Measurements from ENCODE around the gene CAPN12. TPM values are rescaled to one million over a fixed set of nuclear protein-coding genes. Genes with fewer than 3 reads are reported as not detected.

CAPN12 gene
- total RNA-seq, 1 donor from 2014 or later, result 0.22 TPM

DNA sequence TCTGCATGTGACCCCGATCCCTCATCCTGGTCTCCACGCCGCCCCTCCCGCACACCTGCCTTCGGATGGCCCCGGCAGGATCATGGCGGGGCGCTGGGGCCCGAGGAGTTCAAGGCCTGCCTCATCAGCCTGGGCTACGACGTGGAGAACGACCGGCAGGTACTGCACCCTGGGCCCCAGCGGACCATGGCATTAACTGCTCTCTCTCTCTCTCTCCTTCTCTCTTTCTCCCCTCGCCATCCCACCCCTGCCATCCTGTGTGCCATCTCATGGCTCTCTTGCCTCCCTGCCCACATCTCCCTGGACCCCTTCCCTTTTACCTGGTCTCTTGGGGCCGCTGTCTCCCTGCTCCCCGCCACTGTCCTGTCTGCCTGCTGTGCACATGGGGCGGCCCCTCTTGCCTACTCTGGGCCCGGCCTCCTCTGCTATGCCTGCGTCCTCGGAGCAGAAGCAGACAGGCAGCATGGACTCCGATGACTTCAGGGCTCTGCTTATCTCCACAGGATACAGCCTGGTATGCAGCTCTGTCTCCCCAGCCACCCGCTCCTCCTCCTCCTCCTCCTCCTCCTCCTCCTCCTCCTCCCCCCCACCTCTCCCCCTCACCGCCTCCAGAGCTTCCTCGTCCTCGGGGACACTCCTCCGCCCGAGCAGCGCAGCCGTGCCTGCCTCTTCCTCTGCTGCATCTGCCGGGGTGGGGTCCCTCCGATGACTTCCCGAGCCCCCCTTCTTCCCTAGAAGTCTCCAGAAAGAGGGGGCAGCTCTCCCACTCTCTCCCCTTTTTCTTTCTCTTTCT lies 16.2 kb downstream of the CAPN12 start:
- Histone ChIP-seq H3K27me3 (ENCODE audit: low read depth) (no peaks in the 10 kb centered on the region), H3K9me3 (replicated peaks) (no peaks in the 10 kb centered on the region), H3K27ac (replicated peaks) (peak overlapping the region; percentile 91), H3K4me3 (peak overlapping the region; percentile 14), H3K4me1 (peaks cover 82% of the 10 kb centered on the region), H3K36me3 (peaks cover 87% of the 10 kb centered on the region)
- peak; percentile 50 for DNase-seq
- intact Hi-C loops (cut with micrococcal nuclease), result no loop called here
- TF ChIP-seq, protein P1, sequence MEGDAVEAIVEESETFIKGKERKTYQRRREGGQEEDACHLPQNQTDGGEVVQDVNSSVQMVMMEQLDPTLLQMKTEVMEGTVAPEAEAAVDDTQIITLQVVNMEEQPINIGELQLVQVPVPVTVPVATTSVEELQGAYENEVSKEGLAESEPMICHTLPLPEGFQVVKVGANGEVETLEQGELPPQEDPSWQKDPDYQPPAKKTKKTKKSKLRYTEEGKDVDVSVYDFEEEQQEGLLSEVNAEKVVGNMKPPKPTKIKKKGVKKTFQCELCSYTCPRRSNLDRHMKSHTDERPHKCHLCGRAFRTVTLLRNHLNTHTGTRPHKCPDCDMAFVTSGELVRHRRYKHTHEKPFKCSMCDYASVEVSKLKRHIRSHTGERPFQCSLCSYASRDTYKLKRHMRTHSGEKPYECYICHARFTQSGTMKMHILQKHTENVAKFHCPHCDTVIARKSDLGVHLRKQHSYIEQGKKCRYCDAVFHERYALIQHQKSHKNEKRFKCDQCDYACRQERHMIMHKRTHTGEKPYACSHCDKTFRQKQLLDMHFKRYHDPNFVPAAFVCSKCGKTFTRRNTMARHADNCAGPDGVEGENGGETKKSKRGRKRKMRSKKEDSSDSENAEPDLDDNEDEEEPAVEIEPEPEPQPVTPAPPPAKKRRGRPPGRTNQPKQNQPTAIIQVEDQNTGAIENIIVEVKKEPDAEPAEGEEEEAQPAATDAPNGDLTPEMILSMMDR (IDR thresholded peaks at IDR 0.05; ENCODE audit: borderline replicate concordance), result no peak

GRCh38 chr19:38727306-38727867 lies 16.9 kb downstream of the CAPN12 start:
- H3K4me1 ChIP-seq, result peaks cover 83% of the 10 kb centered on the region
- intact Hi-C loops (cut with micrococcal nuclease), result no loop called here
- peaks cover 93% of the 10 kb centered on the region for H3K36me3 ChIP-seq
- TF ChIP-seq, protein P1 (IDR thresholded peaks at IDR 0.05; ENCODE audit: borderline replicate concordance), result no peak
- peak; percentile 11 for DNase-seq
- peak overlapping the region; percentile 14 for H3K4me3 ChIP-seq
- H3K9me3 ChIP-seq (replicated peaks), result no peaks in the 10 kb centered on the region
- H3K27ac ChIP-seq (replicated peaks), result peak overlapping the region; percentile 91
- no peaks in the 10 kb centered on the region for H3K27me3 ChIP-seq (ENCODE audit: low read depth)

DNA sequence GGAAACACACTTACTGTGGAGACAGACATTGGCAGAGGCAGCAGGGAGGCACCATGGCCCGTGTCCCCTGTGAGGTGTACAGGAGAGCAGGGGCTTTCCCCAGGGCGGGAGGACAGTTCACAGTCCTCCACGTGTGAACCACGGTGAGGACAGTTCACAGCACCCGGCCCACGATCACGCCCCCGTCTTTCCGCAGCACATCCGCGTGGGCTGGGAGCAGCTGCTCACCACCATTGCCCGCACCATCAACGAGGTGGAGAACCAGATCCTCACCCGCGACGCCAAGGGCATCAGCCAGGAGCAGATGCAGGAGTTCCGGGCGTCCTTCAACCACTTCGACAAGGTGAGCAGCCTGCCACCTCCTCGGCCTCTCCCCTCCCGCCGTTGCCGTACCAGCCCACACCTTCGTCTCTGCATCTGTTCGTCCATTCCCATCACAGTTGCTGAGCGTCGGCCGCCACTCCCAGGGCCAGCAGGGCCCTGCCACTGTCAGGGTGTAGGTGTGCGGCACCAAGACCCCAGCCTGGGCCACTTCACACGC lies 17.4 kb downstream of the CAPN12 start:
- H3K9me3 ChIP-seq (replicated peaks), result no peaks in the 10 kb centered on the region

DNA sequence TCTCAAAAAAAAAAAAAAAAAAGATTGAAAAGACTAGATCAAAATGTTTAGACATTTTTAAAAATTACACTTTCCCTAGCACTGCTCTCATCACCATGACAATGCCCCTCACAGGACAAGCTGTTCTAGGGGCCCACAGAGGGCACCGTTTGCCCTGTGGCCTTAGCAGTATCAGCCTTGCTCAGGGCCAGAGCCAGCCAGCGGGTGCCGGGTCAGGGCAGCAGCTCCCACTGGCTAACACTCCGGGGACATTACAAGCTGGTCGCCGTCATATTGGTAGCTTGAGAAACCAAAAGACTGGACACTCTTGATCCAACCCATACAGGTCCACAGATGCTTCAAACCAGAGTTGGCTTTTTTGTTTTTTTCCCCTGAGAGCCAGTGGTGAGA lies 18.0 kb downstream of the CAPN12 start:
- Histone ChIP-seq H3K36me3 (peaks cover 97% of the 10 kb centered on the region), H3K9me3 (replicated peaks) (no peaks in the 10 kb centered on the region), H3K27ac (replicated peaks) (peak overlapping the region; percentile 91), H3K4me1 (peaks cover 83% of the 10 kb centered on the region), H3K4me3 (no peak overlapping the region), H3K27me3 (ENCODE audit: low read depth) (no peaks in the 10 kb centered on the region)
- intact Hi-C loops (cut with micrococcal nuclease), result no loop called here
- DNase-seq, result peak; percentile 10
- TF ChIP-seq, protein P1 (IDR thresholded peaks at IDR 0.05; ENCODE audit: borderline replicate concordance), result no peak

More for the DNA sequence above, 17.4 kb downstream of the CAPN12 start:
- Histone ChIP-seq H3K27me3 (ENCODE audit: low read depth) (no peaks in the 10 kb centered on the region), H3K4me1 (peaks cover 83% of the 10 kb centered on the region), H3K36me3 (peaks cover 97% of the 10 kb centered on the region), H3K4me3 (no peak overlapping the region), H3K27ac (replicated peaks) (peak overlapping the region; percentile 91)
- TF ChIP-seq, protein P1 (IDR thresholded peaks at IDR 0.05; ENCODE audit: borderline replicate concordance), result no peak
- peak; percentile 18 for DNase-seq
- intact Hi-C loops (cut with micrococcal nuclease), result no loop called here

DNA sequence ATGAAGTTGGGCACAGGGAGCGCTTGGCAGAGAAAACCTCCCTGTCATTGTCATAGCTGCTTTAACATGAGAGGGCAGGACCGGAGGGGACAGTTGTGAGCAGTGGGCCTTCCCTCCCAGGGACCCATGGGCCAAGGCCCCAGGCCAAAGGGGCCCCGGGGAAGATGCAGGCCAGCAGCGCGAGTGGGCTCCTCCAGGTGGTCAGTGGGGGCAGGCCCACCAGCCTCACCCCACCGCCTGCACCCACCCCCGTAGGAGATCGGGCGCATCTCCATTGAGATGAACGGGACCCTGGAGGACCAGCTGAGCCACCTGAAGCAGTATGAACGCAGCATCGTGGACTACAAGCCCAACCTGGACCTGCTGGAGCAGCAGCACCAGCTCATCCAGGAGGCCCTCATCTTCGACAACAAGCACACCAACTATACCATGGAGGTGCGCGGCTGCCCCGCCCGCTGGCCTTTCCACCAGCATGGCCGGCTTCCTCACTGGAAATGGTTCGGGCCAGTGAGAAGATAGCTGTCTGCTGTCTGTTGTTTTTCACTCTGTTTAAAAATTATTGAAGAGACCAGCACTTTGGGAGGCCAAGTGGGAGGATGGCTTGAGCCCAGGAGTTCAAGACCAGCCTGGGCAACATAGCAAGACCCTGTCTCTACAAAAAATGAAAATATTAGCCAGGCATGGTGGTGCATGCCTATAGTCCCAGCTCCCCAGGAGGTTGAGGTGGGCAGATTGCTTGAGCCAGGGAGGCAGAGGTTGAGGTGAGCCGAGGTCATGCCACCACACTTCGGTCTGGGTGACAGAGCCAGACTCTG lies 18.6 kb downstream of the CAPN12 start:
- H3K4me3 ChIP-seq, result no peak overlapping the region
- DNase-seq, result peak; percentile 15
- TF ChIP-seq, protein P1 (IDR thresholded peaks at IDR 0.05; ENCODE audit: borderline replicate concordance), result no peak
- no peaks in the 10 kb centered on the region for H3K9me3 ChIP-seq (replicated peaks)
- no peaks in the 10 kb centered on the region for H3K27me3 ChIP-seq (ENCODE audit: low read depth)
- H3K27ac ChIP-seq (replicated peaks), result peak overlapping the region; percentile 91
- peaks cover 97% of the 10 kb centered on the region for H3K36me3 ChIP-seq
- intact Hi-C loops (cut with micrococcal nuclease), result no loop called here
- peaks cover 83% of the 10 kb centered on the region for H3K4me1 ChIP-seq

Data from left ventricle myocardium inferior (tissue), 1 donor.